ENCODE results near the gene SEC31B.

- TF ChIP-seq POLR2A (IDR thresholded peaks at IDR 0.05) (no peak), CTCF (IDR thresholded peaks at IDR 0.05) (no peak)
These were observed 40.6 kb downstream of the SEC31B start for GRCh38 chr10:100479037-100479436.

Data from right lobe of liver (tissue), 4 donors.